ENCODE measurements around the gene SMIM35.

DNA sequence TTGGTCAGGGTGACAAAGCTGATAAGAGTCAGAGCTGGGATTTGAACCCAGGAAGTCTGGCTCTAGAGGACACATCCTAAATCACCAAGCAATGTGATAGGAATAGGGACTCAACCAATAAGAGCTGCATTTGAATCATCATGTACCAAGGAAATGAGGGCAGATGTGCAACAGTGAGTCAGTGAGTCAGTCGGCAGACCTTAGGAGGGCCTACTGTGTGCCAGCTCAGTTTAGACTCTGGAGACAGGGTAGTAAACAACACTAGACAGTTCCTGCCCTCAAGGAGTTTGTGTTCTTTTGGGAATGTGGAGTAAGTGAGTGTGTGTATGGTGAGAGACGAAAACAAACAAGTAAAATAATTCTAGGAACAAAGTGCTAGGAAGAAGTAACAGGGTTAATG is 89.4 kb downstream of the SMIM35 start:
- TF ChIP-seq, protein P1, sequence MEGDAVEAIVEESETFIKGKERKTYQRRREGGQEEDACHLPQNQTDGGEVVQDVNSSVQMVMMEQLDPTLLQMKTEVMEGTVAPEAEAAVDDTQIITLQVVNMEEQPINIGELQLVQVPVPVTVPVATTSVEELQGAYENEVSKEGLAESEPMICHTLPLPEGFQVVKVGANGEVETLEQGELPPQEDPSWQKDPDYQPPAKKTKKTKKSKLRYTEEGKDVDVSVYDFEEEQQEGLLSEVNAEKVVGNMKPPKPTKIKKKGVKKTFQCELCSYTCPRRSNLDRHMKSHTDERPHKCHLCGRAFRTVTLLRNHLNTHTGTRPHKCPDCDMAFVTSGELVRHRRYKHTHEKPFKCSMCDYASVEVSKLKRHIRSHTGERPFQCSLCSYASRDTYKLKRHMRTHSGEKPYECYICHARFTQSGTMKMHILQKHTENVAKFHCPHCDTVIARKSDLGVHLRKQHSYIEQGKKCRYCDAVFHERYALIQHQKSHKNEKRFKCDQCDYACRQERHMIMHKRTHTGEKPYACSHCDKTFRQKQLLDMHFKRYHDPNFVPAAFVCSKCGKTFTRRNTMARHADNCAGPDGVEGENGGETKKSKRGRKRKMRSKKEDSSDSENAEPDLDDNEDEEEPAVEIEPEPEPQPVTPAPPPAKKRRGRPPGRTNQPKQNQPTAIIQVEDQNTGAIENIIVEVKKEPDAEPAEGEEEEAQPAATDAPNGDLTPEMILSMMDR (IDR thresholded peaks at IDR 0.05): no peak
- no peak for TF ChIP-seq POLR2A (IDR thresholded peaks at IDR 0.05)
